Osteocyte (in vitro differentiated cells): ENCODE results near the gene ANKIB1. TPM values are rescaled to one million over a fixed set of nuclear protein-coding genes. Genes with fewer than 3 reads are reported as not detected.

Experiments used
- DNase-seq: peaks from one replicate; pipeline ENCODE4 v3.0.0; 2021; ENCODE audit warnings: mixed read lengths; ENCODE audit not compliant: unreplicated experiment; ENCODE audit errors: extremely low spot score
- H3K27ac Mint-ChIP-seq: one replicate; pipeline ENCODE4 v1.8.0; 2021; ENCODE audit warnings: mild to moderate bottlenecking, mixed read lengths; ENCODE audit not compliant: unreplicated experiment
- H3K27me3 Mint-ChIP-seq: one replicate; pipeline ENCODE4 v1.8.0; 2021; ENCODE audit warnings: mixed read lengths; ENCODE audit not compliant: unreplicated experiment
- H3K36me3 Mint-ChIP-seq: one replicate; pipeline ENCODE4 v1.8.0; 2021; ENCODE audit warnings: mixed read lengths; ENCODE audit not compliant: unreplicated experiment
- H3K4me1 Mint-ChIP-seq: one replicate; pipeline ENCODE4 v1.8.0; 2021; ENCODE audit warnings: mixed read lengths; ENCODE audit not compliant: unreplicated experiment
- H3K4me3 Mint-ChIP-seq: one replicate; pipeline ENCODE4 v1.8.0; 2021; ENCODE audit warnings: mild to moderate bottlenecking, moderate library complexity, mixed read lengths; ENCODE audit not compliant: unreplicated experiment
- H3K9me3 Mint-ChIP-seq: one replicate; pipeline ENCODE4 v1.8.0; 2021; ENCODE audit warnings: mixed read lengths; ENCODE audit not compliant: unreplicated experiment
- total RNA-seq: library from RNA; stranded (reverse); gene quantifications from 2 replicates; pipeline ENCODE4 v1.2.1, GENCODE V29; 2021
- TF ChIP-seq, protein P1 (sequence below): fragments of 200-600 bp; sonication (generic); IDR thresholded peaks from 2 replicates; pipeline ENCODE4 v1.5.0; 2021; ENCODE audit warnings: antibody characterized with exemption, mild to moderate bottlenecking, moderate library complexity

ANKIB1 gene
- total RNA-seq, 1 donor from 2014 or later: 63.8 TPM

DNA sequence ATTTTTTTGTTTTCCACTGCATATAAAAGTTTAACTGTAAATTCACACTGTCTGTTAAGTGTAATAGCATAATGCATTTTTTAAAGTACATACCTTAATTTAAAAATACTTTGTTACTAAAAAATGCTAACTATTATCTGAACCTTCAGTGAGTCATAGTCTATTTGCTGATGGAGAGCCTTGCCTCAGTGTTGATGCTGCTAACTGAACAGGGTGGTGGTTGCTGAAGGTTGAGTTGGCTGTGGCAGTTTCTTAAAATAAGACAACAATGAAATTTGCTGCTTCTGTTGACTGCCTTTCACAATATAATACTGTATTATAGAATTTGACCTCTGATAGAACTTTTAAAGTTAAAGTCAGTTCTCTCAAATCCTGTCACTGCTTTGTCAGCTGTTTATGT is 129.2 kb downstream of the ANKIB1 start:
- H3K4me1 Mint-ChIP-seq: no peaks in the 10 kb centered on the region
- H3K4me3 Mint-ChIP-seq: no peak overlapping the region
- no peak for DNase-seq
- no peaks in the 10 kb centered on the region for H3K27me3 Mint-ChIP-seq
- TF ChIP-seq, protein P1, sequence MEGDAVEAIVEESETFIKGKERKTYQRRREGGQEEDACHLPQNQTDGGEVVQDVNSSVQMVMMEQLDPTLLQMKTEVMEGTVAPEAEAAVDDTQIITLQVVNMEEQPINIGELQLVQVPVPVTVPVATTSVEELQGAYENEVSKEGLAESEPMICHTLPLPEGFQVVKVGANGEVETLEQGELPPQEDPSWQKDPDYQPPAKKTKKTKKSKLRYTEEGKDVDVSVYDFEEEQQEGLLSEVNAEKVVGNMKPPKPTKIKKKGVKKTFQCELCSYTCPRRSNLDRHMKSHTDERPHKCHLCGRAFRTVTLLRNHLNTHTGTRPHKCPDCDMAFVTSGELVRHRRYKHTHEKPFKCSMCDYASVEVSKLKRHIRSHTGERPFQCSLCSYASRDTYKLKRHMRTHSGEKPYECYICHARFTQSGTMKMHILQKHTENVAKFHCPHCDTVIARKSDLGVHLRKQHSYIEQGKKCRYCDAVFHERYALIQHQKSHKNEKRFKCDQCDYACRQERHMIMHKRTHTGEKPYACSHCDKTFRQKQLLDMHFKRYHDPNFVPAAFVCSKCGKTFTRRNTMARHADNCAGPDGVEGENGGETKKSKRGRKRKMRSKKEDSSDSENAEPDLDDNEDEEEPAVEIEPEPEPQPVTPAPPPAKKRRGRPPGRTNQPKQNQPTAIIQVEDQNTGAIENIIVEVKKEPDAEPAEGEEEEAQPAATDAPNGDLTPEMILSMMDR: no peak
- H3K36me3 Mint-ChIP-seq: peaks cover 48% of the 10 kb centered on the region
- no peaks in the 10 kb centered on the region for H3K9me3 Mint-ChIP-seq
- H3K27ac Mint-ChIP-seq: no peak overlapping the region

DNA sequence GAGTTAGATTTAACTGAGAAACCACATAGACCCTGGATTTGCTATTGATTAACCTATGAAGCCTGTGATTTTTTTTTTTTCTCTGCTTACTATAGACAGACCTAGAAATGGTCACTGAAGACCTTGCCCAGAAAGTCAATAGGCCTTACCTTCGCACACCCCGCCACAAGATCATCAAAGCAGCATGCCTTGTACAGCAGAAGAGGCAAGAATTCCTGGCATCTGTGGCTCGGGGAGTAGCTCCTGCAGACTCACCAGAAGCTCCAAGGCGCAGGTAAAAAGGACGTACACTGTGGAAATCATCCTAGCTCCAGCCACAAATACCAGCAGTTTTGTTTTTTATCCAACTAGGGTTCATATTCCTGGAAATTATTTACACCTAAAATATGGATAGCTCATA is 145.3 kb downstream of the ANKIB1 start:
- Mint-ChIP-seq H3K27ac (no peak overlapping the region), H3K9me3 (no peaks in the 10 kb centered on the region), H3K4me3 (no peak overlapping the region), H3K4me1 (no peaks in the 10 kb centered on the region), H3K36me3 (peaks cover 23% of the 10 kb centered on the region), H3K27me3 (no peaks in the 10 kb centered on the region)
- TF ChIP-seq, protein P1: no peak
- no peak for DNase-seq

DNA sequence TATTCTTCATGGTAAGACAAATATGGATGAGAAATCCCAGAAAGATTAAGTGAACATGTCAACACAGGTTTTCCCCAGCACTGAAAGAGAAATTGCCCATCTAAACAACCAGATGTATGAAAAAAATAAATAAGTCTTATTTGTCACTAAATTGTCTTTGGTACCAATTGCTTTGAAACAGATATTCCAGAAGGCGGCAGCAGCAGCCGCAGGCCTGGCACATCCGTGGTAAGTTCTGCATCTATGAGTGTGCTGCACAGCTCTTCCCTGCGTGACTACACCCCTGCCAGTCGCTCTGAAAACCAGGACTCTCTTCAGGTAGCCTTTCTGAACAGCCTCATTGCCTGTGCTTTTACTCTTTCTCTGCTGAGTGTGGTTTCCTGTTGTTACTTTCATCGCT is 151.8 kb downstream of the ANKIB1 start:
- no peak overlapping the region for H3K27ac Mint-ChIP-seq

DNA sequence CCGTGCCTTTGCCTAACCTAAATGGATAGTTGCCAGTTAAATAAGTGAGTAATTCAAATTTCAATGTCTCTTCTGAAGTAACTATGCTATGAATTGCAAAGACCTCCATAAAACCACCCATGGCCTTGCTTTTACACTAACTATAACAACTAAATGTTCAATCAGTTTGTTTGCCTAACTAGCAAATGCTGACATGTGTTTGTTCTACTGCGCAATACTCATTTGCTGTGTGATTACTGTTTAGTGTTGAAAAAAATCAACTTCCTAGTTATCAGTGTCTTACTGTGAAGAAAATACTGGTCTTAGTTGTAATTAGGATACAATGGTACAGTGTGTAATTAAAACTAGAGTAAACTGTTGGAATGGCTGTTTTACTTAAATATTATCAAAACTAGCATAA is 154.2 kb downstream of the ANKIB1 start:
- no peak overlapping the region for H3K27ac Mint-ChIP-seq
- no peak for DNase-seq
- H3K4me3 Mint-ChIP-seq: no peak overlapping the region
- no peaks in the 10 kb centered on the region for H3K27me3 Mint-ChIP-seq
- H3K9me3 Mint-ChIP-seq: no peaks in the 10 kb centered on the region
- H3K4me1 Mint-ChIP-seq: no peaks in the 10 kb centered on the region
- peaks cover 27% of the 10 kb centered on the region for H3K36me3 Mint-ChIP-seq
- TF ChIP-seq, protein P1: no peak

More for the DNA sequence above, 151.8 kb downstream of the ANKIB1 start:
- no peaks in the 10 kb centered on the region for H3K27me3 Mint-ChIP-seq
- H3K4me3 Mint-ChIP-seq: no peak overlapping the region
- peaks cover 22% of the 10 kb centered on the region for H3K36me3 Mint-ChIP-seq
- H3K9me3 Mint-ChIP-seq: no peaks in the 10 kb centered on the region
- TF ChIP-seq, protein P1: no peak
- no peak for DNase-seq
- H3K4me1 Mint-ChIP-seq: no peaks in the 10 kb centered on the region

DNA sequence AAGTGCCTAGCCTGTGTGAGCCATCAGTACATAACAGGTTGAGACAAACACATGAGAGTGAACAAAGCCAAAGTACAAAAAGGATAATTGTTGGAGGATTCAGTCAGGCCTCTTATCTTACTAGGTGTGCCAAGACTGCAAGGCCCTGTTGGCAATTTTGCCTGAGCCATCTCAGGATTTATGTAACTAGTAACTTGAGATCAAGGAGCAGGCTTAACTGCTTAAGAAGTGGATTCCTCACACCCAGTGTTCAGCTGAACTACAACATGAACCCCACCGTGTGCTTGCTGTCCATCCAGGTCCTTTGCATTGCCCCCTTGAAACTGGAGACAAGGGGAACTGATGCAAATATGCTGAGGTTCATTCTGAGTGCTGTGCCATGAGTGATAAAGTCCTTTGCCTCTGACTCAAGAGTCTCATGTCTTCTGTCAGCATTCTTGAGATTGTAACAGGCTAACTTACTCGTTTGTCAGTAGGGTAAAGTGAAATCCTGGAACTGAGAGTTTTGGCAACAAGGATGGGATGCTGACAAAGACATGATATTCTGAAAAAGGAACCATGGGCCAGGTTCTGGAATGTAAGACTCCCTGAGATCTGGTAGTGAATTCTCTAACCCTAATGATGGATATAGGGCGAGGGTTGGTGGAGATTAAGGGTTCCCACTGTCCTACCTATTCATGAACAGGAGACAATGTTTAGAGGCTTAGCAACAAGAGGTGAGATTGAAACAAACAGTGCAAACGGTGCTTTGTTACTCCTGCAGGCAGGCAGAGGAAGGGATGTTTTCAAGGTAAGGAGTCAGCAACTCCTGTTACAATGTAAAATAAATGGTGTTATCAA is 157.4 kb downstream of the ANKIB1 start:
- H3K36me3 Mint-ChIP-seq: peaks cover 16% of the 10 kb centered on the region
- H3K4me3 Mint-ChIP-seq: no peak overlapping the region
- H3K27me3 Mint-ChIP-seq: no peaks in the 10 kb centered on the region
- DNase-seq: no peak
- TF ChIP-seq, protein P1: no peak
- no peaks in the 10 kb centered on the region for H3K4me1 Mint-ChIP-seq
- no peaks in the 10 kb centered on the region for H3K9me3 Mint-ChIP-seq
- H3K27ac Mint-ChIP-seq: no peak overlapping the region
